Measurements from ENCODE around the gene RNPEPL1.
A peak's percentile ranks its signal among the peaks of the same experiment; 100 is the strongest.

RNPEPL1 gene

DNA sequence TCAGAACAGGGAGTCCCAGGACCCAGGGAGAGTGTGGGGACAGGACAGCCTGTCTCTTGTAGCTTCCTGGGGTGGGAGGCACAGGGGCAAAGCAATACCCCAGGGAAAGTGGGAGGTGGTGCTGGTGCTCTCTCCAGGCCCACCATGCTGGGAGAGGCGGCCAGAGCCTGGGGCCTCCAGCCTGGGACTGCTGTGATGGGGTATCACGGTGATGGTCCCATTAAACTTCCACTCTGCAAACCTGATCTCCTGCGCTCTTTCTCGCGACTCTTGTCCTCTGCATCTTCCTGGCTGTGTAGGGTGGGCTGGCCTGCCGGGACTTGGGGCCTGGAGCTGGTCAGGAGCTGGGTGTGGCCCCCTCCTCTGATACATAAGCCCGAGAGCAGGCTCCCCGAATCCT is 10.2 kb downstream of the RNPEPL1 start:
- DNase-seq = no peak

DNA sequence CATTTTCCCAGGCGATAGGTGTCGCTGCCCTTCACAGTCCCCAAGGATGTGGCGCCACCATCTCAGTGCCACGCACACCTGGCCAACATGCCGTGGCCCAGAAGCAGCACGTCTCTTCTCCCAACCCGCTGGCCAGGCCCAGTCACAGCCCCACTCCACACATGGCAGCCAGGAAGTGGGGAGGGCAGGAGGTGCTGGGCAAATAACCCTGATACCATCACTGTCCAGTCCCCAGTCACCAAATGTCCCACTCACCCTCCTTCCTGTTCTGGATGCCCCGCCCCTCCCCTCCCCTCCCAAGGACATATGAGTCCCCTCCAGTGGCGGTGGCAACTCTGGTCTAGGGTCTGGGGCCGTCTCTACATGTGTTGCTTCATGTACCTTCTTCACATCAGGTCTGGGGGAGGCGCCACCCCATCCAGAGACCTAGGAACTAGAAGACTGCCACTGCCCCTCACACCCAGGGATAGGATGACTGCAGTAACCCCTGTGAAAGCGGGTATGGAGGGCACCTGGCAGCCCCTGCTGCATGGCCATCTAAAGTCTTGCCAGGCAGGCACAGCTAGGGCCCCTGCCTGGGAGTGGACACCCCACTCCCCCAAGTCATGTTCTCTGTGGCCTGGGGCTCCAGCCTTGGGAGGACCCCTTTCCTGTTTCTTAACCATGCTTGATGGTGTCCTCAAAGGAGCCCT is 10.9 kb downstream of the RNPEPL1 start:
- no peak for DNase-seq

DNA sequence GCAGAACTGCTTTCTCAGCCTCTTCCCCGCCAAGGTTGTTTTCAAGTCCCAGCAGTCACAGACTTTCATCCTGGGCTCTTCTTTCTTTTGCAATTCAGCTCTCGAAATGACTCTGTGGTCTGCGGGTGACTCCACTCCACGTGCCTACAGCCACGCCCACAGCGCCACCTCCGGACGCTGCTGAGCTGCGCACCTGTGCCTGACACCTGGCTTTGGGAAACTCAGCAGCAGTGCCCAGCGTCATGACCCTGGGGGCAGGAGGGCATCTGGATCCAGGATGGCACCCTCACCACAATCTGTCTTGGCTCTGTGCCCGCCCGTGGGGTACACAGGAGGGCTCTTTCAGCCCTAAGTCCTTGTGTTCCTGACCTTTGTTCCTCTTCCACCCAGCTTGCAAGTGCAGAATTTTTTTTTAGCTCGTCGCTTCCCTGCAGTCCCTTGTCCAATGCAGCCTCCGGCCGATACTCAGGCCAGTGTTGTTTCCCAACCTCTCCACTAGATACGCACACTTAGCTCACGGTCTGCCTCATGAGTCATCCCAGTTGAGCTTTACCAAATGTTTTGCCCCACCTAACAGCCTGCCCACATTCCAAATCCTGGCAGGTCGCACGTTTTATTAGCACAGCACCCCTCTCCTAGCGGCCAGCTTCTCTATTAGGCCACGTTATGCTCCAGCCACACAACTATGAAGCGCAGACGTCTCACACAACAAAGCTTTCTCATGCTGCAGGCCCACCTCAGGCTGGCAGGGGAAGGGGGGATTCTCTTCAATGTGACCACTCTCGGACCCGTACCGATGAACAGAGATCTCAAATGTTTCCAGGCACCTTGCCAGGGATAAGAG is 11.7 kb downstream of the RNPEPL1 start:
- no peak for DNase-seq

DNA sequence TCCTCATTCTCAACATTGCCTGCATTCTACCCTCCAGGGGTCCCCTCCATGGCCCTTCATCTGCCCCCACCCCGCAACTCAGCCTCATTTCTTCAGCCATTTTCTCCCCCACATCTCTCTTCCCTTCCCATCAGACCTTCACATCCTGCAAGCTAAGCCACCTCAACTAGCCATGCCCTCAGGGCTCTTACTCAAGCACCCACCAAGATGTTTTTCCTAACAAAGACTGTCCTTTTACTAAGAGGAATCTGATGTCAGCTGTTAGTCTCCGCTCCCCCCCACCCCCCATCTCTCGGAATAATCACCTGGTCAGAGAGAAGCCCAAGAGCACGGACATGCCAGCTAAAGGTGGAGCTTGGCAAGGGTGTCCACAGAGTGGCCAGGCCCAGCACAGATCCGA is 13.5 kb downstream of the RNPEPL1 start:
- no peak for DNase-seq

DNA sequence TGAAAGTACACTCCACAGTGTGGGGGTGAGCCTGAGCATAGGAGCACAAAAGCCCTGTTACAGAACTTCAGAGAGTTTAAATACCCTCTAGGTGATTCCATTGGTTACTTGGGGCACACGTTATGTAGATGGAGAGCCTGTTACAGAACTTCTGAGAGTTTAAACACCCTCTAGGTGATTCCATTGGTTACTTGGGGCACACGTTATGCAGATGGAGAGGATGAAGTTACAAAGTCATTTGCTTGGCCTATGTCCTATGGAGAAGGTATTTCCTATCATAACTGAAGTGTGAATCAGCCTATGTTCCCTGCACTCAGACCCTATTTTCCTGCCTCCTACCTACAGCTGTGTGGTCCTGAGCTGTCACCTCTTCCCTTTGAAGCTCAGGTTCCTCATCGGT is 14.5 kb downstream of the RNPEPL1 start:
- DNase-seq = no peak

DNA sequence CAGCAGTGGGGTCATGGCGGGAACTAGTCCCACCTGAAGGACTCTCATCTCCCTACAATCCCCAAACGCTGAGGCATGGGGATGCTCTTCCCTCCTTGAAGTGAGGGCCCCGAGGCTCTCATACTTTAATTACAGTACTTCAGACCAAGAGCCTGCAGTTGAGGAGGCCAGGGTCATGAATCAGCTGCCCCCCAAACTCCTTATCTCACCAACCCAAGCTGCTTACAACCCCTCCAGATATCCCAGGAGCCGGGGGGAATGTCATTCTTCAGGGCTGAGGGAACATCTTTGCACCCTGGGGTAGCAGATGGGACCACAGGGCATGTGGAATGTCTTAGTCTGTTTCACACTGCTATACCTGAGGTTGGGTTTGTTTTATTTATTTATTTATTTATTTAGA is 15.5 kb downstream of the RNPEPL1 start:
- no peak for DNase-seq

DNA sequence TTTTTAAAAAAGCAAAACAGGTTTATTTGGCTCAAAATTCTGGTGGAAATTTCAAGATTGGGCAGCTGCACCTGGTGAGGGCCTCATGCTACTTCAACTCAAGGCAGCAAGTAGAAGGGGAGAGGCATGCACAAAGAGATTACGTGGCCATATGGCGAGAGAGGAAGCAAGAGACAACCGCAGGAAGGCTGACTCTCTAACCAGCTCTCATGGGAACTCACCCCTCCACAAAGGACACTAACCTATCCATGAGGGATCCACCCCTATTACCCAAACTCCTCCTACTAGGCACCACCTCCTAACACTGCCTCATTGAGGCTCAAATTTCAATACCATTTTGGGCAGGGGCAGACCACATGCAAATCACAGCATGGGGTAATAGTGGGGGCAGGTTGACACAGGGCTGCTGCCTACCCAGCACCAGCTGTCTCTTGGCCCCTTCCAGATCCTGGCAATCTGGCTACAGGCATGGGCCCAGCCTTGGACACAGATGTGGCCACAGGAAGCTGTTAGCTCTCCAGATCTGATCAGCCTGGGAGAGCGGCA is 16.3 kb downstream of the RNPEPL1 start:
- no peak for DNase-seq

DNA sequence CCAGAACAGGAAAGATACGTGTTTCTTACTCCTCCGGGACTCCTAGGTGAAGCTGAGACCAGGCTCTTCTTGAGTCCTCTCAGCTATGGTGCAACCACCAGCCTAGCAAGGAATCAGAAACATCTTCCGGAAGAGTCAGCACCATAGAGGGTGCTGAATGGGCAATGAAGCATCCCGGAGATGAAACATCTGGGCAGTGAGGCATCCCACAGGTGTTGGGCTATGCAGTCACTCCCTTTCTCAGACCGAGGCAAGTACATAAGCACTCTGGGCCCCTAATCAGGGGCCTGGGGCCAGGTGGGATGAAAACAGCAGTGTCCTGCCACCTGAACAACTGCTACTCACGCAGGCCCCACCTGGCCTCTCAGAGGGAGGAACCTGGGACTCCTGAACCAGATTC is 16.8 kb downstream of the RNPEPL1 start:
- DNase-seq = no peak

DNA sequence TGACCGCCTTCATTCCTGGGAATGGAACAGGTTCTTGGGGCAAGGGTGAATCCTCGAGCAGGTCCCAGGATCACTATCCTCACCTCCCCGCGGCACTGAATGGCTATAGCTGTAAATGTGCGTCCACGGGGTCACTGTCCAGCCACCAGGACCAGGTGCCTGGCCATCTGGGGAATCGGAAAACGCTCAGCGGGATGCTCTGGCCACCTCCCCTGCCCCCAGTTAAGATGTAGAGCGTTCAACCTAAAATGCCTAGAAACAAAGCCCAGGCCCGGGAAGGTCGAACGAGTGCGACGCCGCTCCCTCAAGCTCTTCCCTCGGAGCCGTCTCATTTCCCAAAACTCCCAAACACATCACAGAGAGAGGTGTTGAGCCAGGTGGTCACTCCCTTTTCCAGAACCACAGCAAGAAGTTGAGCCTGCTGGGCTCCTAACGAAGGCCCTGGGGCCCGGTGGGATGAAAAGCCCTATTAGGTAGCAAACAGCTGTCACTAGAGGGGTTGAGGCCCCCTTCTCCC is 17.5 kb downstream of the RNPEPL1 start:
- no peak for DNase-seq

DNA sequence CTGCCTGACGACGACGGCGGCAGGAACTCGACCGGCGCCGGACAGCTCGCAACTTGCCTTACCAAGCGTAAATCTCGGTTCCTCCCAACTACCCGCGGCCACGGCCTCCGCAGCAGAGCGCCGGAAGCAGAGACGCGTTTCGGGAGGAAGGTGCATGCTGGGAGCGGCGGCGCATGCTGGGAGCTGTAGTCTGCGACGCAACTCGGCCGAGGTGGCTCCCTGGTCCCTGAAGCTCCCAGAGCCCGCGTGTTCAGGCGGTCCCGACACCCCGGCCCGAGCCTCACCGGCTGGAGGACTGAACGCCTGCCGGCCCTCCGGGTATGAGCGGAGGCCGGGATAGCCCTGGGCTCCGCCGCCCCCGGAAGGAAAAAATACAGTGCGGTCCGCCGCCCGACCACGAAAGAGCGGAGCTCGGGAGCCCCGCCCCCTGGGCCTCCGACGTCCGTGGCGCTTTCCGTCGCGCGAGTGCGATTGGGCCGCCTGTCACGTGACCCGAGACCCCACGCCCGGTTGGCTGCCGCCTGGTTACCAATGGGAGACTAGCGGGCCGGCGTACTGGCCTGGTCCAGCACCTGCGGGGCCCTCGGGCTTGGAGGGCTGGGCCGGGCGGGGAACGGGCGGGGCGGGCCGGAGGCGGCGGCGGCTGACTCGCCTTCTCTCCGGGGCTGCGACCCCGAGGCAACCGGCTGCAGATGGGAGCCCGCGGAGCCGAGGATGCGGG is 18.1 kb downstream of the RNPEPL1 start, which contains the start of gene CAPN10:
Gene CAPN10 (plus strand): TSS at position 537 of the 721 bp plus-strand sequence. CDS start 178 bp downstream, at position 715.
- DNase-seq = peak; percentile 94

DNA sequence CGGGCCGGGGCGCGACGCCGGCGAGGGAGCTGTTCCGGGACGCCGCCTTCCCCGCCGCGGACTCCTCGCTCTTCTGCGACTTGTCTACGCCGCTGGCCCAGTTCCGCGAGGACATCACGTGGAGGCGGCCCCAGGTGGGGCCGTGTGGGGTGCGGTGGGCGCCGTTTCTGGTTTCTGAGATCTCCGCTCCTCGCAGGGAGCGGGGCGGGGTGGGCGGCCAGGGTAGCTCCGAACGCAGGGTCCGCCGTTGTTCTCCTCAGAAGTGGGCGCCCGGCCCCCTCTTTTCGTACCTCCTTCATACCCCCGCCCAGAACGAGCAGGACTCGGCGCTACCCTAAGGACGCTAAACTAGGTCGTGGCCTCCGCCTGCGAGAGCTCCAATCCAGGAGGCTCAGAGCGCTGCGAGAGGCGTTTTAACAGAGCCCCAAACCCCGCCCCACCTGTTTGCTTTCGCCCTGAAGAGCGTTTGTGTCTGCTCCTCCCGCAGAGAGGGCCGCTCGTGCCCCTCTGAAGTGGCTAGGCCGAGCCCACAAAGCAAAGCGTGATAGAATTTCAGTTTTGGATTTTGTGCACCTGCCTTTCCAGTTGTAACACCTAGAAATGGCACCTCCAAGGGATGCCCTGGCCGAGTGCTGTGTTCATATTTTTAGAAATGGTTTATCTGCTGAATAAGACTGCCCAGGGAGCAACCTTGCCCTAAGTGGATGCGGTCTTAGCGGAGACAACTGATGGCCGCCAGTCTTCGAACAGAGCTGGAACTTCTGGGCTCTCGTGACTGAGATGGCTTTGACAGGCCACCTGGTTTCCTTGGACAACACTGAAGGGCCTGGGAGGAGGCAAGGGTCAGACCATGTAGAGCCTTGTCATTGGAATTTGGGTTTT is 18.9 kb downstream of the RNPEPL1 start:
- DNase-seq = peak; percentile 33

DNA sequence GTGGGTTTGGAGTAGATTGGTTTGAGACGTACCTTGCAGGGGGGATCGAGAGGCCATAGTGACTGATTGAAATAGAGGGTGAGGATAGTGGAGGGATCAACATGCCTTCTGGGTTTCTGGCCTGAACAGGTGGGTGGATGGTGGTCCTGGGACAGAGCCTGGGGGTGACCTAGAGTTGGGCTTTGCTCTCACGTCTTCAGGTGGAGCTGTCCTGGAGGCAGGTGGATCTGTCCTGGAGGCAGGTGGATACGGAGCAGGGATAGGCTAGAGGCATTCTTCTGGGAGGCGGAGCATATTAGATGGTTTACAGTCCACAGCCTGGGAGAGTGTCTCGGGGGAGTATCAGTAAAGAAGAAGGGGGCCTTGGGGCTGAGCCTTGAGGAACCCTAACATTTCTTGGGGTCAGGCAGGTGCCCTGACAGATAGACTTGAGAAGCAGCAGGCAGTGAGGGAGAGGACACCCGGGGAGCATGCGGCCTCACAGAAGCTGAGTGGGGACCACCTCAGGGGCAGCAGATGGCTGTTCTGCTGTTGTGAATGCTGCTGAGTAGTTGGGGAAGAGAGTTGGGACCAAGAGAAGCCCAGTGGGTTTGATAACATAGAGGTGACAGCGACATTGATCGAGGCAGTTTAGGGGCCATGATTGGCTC is 19.8 kb downstream of the RNPEPL1 start:
- DNase-seq = no peak

DNA sequence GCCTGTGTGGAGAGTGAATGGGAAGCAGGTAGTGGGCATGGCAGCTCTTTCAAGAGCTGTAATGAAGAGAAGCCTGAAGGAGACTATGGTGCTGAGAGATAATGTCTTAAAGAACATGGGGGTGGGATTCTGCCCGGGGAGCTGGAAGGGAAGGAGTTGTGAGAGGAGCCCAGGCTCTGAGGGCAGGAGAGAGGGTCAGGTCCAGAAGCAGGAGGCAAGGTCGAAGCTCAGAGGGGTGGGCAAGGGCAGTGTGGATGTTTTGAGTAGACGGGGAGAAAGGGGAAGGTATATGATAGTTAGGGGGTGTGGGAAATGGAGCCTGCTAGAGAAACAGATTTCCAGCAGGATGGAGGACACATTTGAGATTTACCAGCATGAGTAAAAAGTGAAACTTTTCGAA is 20.4 kb downstream of the RNPEPL1 start:
- no peak for DNase-seq

DNA sequence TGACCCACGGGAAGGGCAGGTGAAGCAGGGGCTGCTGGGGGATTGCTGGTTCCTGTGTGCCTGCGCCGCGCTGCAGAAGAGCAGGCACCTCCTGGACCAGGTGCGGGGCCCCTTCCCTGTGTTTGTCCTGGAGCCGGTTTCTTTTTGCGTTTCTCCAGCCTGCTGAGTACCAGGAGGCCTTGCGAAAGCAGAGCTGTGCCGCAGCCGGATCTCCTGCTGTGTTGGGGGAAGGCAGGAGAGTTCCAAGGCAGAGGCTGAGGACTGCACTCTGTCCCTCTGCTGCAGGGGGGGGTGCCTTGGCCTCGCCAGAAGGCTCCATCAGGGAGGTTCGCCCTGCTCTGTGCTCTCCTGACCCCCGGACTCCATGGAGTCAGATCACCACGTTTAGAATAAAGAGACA is 21.1 kb downstream of the RNPEPL1 start:
- no peak for DNase-seq

DNA sequence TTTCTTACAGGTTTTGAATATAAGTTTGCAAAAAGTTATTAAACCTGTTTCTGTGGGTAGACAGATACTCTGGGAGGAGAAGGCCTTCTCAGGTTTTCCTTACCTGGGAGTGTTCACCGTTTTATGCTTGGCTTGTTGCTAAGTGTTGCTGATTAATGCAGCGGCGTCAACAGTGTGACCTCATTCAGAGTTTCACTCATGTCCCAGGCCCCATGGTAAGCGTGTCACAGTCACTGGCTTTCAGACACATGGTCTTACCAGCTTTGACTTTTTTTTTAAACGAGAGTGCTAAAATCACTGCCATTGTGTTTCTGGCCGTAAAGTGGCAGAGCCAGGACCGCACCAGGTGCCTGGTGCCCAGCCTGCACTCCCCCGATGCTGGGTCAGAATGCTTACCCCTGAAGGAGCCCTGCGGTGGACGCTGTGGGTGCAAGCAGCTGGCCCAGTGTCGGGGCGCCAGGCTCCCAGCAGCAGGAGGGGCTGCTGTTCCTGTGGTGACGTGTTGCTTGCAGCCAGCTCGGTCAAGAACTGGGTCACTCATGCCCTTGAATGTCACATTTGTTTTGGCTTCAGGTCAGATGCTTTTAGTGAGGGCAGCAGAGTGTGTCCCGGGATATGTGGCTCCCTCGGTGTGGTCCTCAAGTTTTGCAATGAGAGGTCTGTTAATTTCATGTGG is 21.7 kb downstream of the RNPEPL1 start:
- no peak for DNase-seq

DNA sequence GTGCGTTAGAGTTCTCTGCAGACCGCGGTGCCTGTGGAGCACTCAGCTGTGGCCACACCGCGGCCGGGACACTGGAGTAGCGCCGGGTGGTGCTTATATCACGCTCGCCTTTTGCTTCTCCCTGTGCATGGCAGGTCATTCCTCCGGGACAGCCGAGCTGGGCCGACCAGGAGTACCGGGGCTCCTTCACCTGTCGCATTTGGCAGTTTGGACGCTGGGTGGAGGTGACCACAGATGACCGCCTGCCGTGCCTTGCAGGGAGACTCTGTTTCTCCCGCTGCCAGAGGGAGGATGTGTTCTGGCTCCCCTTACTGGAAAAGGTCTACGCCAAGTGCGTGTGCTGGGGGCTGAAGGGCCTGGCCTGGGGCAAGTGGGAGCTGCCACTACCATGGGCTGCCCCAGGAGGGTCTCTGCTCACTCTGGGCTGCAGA is 22.4 kb downstream of the RNPEPL1 start:
- no peak for DNase-seq

DNA sequence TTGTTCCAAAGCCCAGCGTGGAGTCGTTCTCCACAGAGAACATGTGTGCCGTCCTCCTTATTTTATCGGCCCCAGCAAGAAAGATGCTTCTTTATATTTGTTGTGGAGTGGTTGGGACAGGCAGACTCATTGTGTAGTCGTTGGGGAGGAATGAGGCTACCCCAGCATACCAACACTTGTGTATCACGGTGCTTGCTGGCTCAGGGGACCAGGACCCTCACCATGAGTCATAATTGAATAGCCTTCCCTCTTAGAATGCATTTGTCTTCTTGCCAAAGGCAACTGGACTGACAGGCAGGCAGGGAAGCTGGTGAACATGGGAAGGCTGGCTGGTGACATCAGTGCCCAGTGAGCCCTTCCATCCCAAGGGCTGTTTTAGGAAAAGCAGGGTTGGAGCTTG is 22.9 kb downstream of the RNPEPL1 start:
- no peak for DNase-seq

DNA sequence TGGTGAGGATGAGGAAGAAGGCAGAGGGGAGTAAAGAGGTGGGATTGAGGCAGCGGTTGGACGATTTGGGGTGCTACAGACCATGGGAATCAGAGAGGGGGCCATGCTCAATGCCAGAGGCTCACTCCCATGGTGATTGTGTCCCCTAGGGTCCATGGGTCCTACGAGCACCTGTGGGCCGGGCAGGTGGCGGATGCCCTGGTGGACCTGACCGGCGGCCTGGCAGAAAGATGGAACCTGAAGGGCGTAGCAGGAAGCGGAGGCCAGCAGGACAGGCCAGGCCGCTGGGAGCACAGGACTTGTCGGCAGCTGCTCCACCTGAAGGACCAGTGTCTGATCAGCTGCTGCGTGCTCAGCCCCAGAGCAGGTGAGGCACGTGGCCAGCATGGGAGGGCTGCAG is 23.5 kb downstream of the RNPEPL1 start:
- DNase-seq = no peak

DNA sequence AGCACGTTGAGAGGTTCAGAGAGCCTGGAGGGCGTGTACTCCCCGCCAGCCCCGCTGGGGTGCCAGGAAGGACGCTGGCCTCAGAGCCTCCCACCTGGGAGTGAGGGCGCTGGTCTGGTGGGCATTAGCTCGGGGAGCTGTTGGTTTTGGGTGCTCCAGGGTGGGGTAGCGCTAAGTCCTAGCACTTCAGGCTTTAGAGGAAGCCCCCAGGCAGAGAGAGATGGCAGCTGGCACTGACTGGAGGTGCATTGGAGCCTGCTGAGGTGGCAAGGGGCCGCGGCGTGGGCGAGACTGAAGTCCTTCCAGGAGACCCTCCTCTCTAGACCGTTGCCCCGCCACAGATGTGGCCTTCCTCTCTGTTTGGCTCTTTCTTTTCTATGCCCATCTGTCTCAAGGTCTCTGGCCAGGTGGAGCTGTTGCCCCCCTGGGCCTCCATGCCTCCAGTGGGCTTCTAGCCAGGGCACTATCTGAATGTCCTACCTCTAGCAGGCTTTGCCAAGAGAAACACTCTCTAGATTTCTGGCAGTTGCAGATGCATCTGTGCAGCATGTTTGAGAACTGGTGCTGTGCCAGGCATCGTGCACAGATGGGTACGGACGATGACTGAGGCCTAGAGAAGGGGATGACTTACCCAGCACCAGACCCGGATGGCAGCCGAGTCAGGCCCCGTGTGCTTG is 24.9 kb downstream of the RNPEPL1 start:
- no peak for DNase-seq

DNA sequence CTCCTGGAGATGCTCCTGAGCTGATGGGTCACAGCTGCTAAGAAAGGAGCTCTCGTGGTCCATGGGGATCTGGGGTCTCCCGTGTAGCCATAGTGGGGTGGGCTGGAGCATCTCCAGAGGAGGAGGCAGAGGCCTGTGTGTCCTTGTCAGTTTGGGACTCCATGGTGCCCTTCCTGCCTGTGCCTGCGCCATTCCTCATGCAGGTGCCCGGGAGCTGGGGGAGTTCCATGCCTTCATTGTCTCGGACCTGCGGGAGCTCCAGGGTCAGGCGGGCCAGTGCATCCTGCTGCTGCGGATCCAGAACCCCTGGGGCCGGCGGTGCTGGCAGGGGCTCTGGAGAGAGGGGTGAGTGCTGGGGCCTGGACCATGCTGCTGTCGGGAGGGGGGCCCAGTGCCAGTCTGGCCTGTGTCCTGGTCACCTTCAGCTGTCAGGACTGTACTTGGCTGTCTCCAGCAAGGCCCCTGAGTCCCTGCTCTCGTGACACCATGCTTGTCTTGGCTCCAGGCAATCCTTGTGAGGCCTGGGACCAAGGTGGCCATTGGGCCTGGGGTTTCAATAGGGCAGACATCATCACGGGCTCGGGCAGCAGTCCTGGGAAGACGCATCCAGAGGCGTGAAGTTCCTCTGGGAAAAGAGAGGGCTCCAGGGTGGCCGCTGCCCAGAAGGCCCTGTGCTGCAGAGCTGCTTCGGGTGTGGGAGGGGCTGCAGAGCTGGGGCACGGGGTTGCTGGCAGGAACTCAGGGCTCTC is 25.6 kb downstream of the RNPEPL1 start:
- DNase-seq = no peak
